Retina (tissue), 1 donor: ENCODE data around the gene CTRL.

Experiments
- DNase-seq: peaks from one replicate; pipeline ENCODE4 v3.0.0-alpha.2; 2016

Gene CTRL

GRCh38 chr16:67885545-67885944 is 46.1 kb downstream of the CTRL start:
- no peak for DNase-seq

DNA sequence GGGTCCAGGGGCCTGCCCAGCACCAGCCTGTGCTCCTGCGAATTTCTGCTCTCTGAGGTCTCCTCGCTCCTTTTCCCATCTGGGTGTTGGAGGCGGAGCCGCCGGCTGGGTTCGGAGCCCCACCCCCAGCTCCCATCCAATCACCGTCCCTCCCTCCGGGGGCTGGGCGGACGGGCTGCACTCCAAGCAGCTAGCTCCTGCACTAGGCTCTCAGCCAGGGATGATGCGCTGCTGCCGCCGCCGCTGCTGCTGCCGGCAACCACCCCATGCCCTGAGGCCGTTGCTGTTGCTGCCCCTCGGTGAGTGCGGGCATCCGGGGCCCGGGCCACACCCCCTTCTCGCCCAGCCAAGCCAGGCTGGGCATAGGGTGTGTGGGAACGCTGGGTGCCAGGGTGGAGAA is 47.0 kb downstream of the CTRL start, which contains the start of gene NRN1L:
Gene NRN1L (plus strand): TSS at position 202 of the 400 bp plus-strand sequence. CDS start 19 bp downstream, at position 221.
- DNase-seq = peak; percentile 82

DNA sequence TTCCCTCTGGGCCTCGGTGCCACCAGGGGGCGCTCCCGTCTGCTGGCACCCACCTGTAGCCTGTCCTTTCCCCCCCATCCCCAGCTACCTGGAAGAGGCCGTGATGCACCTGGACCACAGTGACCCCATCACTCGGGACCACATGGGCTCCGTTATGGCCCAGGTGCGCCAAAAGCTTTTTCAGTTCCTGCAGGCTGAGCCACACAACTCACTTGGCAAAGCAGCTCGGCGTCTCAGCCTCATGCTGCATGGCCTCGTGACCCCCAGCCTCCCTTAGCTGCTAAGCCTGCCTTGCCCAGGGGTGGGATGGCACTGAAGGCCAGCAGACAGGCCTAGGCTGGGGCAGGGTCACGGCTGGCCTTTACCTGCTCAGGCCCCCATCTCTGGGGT is 47.8 kb downstream of the CTRL start:
- peak; percentile 63 for DNase-seq

- no peak for DNase-seq
These were observed 48.4 kb downstream of the CTRL start for GRCh38 chr16:67883146-67883871.

DNA sequence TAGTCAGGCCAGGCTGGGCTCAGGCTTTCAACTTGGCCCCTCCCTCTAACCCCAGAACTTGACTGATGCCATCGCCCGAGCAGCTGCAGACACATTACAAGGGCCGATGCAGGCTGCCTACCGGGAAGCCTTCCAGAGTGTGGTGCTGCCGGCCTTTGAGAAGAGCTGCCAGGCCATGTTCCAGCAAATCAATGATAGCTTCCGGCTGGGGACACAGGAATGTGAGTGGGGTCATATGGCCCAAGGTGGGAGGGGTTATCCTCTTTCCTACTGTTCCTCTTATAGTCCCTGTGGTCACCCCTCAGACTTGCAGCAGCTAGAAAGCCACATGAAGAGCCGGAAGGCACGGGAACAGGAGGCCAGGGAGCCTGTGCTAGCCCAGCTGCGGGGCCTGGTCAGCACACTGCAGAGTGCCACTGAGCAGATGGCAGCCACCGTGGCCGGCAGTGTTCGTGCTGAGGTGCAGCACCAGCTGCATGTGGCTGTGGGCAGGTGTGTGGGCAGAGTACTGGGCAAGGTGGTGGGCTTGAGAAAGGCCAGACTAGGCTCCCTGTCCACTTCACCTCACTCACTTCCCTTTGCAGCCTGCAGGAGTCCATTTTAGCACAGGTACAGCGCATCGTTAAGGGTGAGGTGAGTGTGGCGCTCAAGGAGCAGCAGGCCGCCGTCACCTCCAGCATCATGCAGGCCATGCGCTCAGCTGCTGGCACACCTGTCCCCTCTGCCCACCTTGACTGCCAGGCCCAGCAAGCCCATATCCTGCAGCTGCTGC is 49.1 kb downstream of the CTRL start:
- no peak for DNase-seq

- DNase-seq = no peak
These were observed 50.0 kb downstream of the CTRL start for GRCh38 chr16:67881621-67882161.

GRCh38 chr16:67880584-67880983 is 51.1 kb downstream of the CTRL start:
- DNase-seq = no peak

DNA sequence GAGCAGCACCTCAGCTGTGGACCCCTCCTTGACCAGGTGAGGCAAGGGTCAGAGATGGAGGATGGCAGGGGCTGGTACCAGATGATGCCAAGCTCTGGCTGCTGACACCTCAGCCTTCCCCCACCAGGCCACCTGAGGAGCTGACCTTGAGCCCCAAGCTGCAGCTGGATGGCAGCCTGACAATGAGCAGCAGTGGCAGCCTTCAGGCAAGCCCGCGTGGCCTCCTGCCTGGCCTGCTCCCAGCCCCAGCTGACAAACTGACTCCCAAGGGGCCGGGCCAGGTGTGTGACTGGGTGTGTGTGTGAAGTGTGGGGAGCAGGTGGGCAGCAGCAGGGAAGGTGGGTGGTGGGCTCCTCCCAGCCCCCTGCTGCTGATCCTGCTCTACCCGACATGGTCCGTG is 51.7 kb downstream of the CTRL start:
- no peak for DNase-seq
